Astrocyte (in vitro differentiated cells and primary cell): Measurements from ENCODE around the gene AHNAK2. TPM values are rescaled to one million over a fixed set of nuclear protein-coding genes. Genes with fewer than 3 reads are reported as not detected.

Experiments used
- DNase-seq: peaks from one replicate; pipeline ENCODE4 v3.0.0-alpha.2; 2010; ENCODE audit warnings: low read depth
- FAIRE-seq: peaks from 2 replicates; lab custom pipeline; 2011; peaks lifted over from hg19 to GRCh38; lab: Jason Lieb, UNC
- H2AFZ ChIP-seq: 2 replicates; pipeline ENCODE4 v1.6.0; 2012; ENCODE audit warnings: low read depth, low read length, inconsistent platforms
- H3K27ac ChIP-seq: 2 replicates; pipeline ENCODE4 v1.5.1; 2011; ENCODE audit warnings: low read depth, low read length, inconsistent platforms
- H3K27me3 ChIP-seq: 2 replicates; pipeline ENCODE4 v1.6.0; 2011; ENCODE audit warnings: low read length, inconsistent platforms; ENCODE audit not compliant: insufficient read depth
- H3K36me3 ChIP-seq: 2 replicates; pipeline ENCODE4 v1.5.1; 2011; ENCODE audit warnings: low read length, inconsistent platforms; ENCODE audit not compliant: insufficient read depth
- H3K4me1 ChIP-seq: 2 replicates; pipeline ENCODE4 v1.5.1; 2011; ENCODE audit warnings: low read length, inconsistent platforms; ENCODE audit not compliant: insufficient read depth
- H3K4me2 ChIP-seq: 2 replicates; pipeline ENCODE4 v1.6.0; 2012; ENCODE audit warnings: low read length, inconsistent platforms
- H3K4me3 ChIP-seq: 2 replicates; pipeline ENCODE4 v1.5.1; 2011; ENCODE audit warnings: low read depth, mild to moderate bottlenecking, low read length, inconsistent platforms; ENCODE audit not compliant: insufficient read depth
- H3K79me2 ChIP-seq: 2 replicates; pipeline ENCODE4 v1.6.0; 2012; ENCODE audit warnings: mild to moderate bottlenecking, low read length, inconsistent platforms; ENCODE audit not compliant: insufficient read depth
- H3K9ac ChIP-seq: 2 replicates; pipeline ENCODE4 v1.6.0; 2012; ENCODE audit warnings: mild to moderate bottlenecking, low read length, inconsistent platforms
- H3K9me3 ChIP-seq: 2 replicates; pipeline ENCODE4 v1.5.1; 2012; ENCODE audit warnings: low read depth, mild to moderate bottlenecking, low read length, inconsistent platforms; ENCODE audit not compliant: insufficient read depth
- H4K20me1 ChIP-seq: 2 replicates; pipeline ENCODE4 v1.6.0; 2012; ENCODE audit warnings: low read length, inconsistent platforms; ENCODE audit not compliant: insufficient read depth
- H3K27ac Mint-ChIP-seq: one replicate; pipeline ENCODE4 v1.8.0; 2021; ENCODE audit warnings: mild to moderate bottlenecking, mixed read lengths; ENCODE audit not compliant: unreplicated experiment
- H3K27me3 Mint-ChIP-seq: one replicate; pipeline ENCODE4 v1.8.0; 2021; ENCODE audit warnings: low read depth, mixed read lengths; ENCODE audit not compliant: unreplicated experiment
- H3K36me3 Mint-ChIP-seq: one replicate; pipeline ENCODE4 v1.8.0; 2021; ENCODE audit warnings: low read depth, mixed read lengths; ENCODE audit not compliant: unreplicated experiment
- H3K4me1 Mint-ChIP-seq: one replicate; pipeline ENCODE4 v1.8.0; 2021; ENCODE audit warnings: low read depth, mixed read lengths; ENCODE audit not compliant: unreplicated experiment
- H3K4me3 Mint-ChIP-seq: one replicate; pipeline ENCODE4 v1.8.0; 2021; ENCODE audit warnings: mild to moderate bottlenecking, moderate library complexity, mixed read lengths; ENCODE audit not compliant: unreplicated experiment
- H3K9me3 Mint-ChIP-seq: one replicate; pipeline ENCODE4 v1.8.0; 2021; ENCODE audit warnings: mild to moderate bottlenecking, mixed read lengths; ENCODE audit not compliant: unreplicated experiment
- EZH2 ChIP-seq: IDR thresholded peaks from 2 replicates; pipeline ENCODE4 v1.6.1; 2012; ENCODE audit warnings: mild to moderate bottlenecking, low read length, inconsistent platforms; ENCODE audit not compliant: insufficient read depth
- total RNA-seq: library from RNA; stranded (reverse); gene quantifications from 2 replicates; pipeline ENCODE4 v1.2.1, GENCODE V29; 2021
- TF ChIP-seq, protein P1 (sequence below): IDR thresholded peaks from 2 replicates; pipeline ENCODE4 v1.5.1; 2011; ENCODE audit warnings: low read depth, mild to moderate bottlenecking, inconsistent platforms, low read length, moderate library complexity; ENCODE audit not compliant: insufficient read depth

The AHNAK2 gene
- total RNA-seq, 1 donor from 2014 or later = 44.7 TPM

DNA sequence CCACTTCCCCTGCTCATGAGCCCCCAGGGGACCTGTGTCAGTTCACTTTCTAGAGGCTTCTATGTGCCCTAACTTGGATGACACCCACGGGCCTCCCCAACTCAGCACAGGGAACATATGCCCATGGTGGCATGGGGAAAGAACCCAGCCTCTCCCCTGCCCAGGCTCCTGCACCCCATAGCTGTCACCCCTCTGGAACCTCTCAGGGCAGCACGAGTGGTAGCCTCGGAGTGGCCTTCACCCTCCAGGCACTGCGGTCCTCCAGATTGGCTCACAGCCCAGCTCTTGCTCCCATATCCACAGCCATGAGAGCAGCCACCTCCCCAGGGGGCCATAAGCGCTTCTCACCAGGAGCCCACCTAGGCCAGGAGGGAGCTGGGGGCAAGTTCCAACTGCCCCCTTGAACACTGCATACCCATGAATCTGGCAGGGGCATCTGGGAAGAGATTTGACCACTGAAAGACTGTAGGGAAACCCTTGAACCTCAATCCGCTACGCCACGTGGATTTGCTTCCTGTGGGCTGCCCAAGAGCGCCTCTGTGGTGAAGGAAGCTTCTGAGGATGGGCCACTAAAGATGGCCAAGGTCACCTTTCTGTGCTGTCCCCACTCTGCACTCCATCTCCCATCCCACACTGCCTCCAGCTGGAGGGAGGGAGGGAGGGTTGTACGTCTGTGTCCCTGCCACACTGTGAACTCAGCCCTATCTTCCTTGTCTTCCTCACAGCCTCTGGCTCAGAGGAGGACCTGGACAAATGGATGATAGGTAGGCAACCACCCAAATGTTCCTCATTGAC, 41.6 kb downstream of the AHNAK2 start:
- peaks cover 65% of the 10 kb centered on the region for H3K27me3 Mint-ChIP-seq
- FAIRE-seq (no peak), DNase-seq (no peak)
- Histone ChIP-seq H3K79me2 (no peaks in the 10 kb centered on the region), H3K4me3 (no peak overlapping the region), H3K9me3 (no peaks in the 10 kb centered on the region), H3K27ac (no peak overlapping the region), H3K9ac (no peak overlapping the region), H3K36me3 (no peaks in the 10 kb centered on the region), H3K4me2 (no peak overlapping the region), H2AFZ (no peak overlapping the region), H3K27me3 (peaks cover 23% of the 10 kb centered on the region), H4K20me1 (no peaks in the 10 kb centered on the region), H3K4me1 (peaks cover 6% of the 10 kb centered on the region)
- no peak overlapping the region for H3K27ac Mint-ChIP-seq
- H3K4me3 Mint-ChIP-seq = no peak overlapping the region
- peaks cover 21% of the 10 kb centered on the region for H3K36me3 Mint-ChIP-seq
- no peaks in the 10 kb centered on the region for H3K4me1 Mint-ChIP-seq
- TF ChIP-seq, protein P1, sequence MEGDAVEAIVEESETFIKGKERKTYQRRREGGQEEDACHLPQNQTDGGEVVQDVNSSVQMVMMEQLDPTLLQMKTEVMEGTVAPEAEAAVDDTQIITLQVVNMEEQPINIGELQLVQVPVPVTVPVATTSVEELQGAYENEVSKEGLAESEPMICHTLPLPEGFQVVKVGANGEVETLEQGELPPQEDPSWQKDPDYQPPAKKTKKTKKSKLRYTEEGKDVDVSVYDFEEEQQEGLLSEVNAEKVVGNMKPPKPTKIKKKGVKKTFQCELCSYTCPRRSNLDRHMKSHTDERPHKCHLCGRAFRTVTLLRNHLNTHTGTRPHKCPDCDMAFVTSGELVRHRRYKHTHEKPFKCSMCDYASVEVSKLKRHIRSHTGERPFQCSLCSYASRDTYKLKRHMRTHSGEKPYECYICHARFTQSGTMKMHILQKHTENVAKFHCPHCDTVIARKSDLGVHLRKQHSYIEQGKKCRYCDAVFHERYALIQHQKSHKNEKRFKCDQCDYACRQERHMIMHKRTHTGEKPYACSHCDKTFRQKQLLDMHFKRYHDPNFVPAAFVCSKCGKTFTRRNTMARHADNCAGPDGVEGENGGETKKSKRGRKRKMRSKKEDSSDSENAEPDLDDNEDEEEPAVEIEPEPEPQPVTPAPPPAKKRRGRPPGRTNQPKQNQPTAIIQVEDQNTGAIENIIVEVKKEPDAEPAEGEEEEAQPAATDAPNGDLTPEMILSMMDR = no peak
- TF ChIP-seq EZH2 = no peak
- peaks cover 2% of the 10 kb centered on the region for H3K9me3 Mint-ChIP-seq

- H3K36me3 ChIP-seq = no peaks in the 10 kb centered on the region
- Mint-ChIP-seq H3K9me3 (peaks cover 2% of the 10 kb centered on the region), H3K27ac (no peak overlapping the region), H3K4me3 (no peak overlapping the region), H3K4me1 (no peaks in the 10 kb centered on the region), H3K36me3 (peaks cover 16% of the 10 kb centered on the region), H3K27me3 (peaks cover 68% of the 10 kb centered on the region)
- no peak overlapping the region for H3K27ac ChIP-seq
- H3K79me2 ChIP-seq = no peaks in the 10 kb centered on the region
- no peaks in the 10 kb centered on the region for H3K9me3 ChIP-seq
- no peak overlapping the region for H3K4me3 ChIP-seq
- DNase-seq (no peak), FAIRE-seq (no peak)
- H3K9ac ChIP-seq = no peak overlapping the region
- TF ChIP-seq EZH2 = no peak
- TF ChIP-seq, protein P1 = no peak
- H3K27me3 ChIP-seq = peaks cover 23% of the 10 kb centered on the region
- H3K4me1 ChIP-seq = peaks cover 6% of the 10 kb centered on the region
- no peak overlapping the region for H2AFZ ChIP-seq
- H4K20me1 ChIP-seq = no peaks in the 10 kb centered on the region
- H3K4me2 ChIP-seq = no peak overlapping the region
Measured at GRCh38 chr14:104935955-104936354, 42.2 kb downstream of the AHNAK2 start.

DNA sequence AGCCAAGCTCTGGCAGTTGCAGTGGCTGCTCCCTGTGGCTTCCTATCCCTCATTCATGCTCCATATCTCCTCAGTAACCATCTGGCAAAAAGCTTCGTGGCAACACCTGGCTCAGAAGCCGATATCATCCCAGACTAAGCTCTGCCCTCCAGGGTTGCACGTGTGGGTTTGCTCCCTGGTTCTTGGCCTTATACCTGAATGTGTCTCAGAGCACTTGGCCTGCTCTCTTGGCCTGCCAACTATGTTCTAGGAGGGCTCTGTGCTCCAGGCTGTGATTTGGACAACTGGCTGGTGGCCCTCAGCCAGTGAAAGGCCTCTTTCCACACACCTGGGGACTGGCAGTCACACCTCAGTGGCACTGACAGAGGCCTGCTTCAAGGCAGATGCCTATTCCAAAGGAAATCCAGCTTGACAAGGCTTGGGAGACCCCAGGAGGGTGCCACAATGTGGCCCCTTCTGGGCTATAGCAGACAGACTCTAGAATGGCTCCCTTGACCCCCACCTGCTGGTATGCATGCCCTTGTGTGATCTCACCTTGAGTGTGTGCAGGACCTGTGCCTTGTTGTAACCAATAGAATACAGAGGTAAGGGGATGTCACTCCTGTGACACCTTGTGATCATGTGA, 43.0 kb downstream of the AHNAK2 start:
- no peak overlapping the region for H3K27ac Mint-ChIP-seq
- H3K4me3 ChIP-seq = no peak overlapping the region
- H3K36me3 Mint-ChIP-seq = peaks cover 11% of the 10 kb centered on the region
- DNase-seq (no peak), FAIRE-seq (no peak)
- peaks cover 2% of the 10 kb centered on the region for H3K9me3 Mint-ChIP-seq
- no peak overlapping the region for H3K4me2 ChIP-seq
- no peak overlapping the region for H3K9ac ChIP-seq
- no peak overlapping the region for H3K27ac ChIP-seq
- no peaks in the 10 kb centered on the region for H3K79me2 ChIP-seq
- no peaks in the 10 kb centered on the region for H3K4me1 Mint-ChIP-seq
- no peaks in the 10 kb centered on the region for H3K9me3 ChIP-seq
- H3K36me3 ChIP-seq = no peaks in the 10 kb centered on the region
- TF ChIP-seq EZH2 = no peak
- TF ChIP-seq, protein P1 = no peak
- peaks cover 6% of the 10 kb centered on the region for H3K4me1 ChIP-seq
- peaks cover 67% of the 10 kb centered on the region for H3K27me3 Mint-ChIP-seq
- H4K20me1 ChIP-seq = no peaks in the 10 kb centered on the region
- peak overlapping the region; percentile 72 for H3K4me3 Mint-ChIP-seq
- peaks cover 27% of the 10 kb centered on the region for H3K27me3 ChIP-seq
- H2AFZ ChIP-seq = no peak overlapping the region
